ENCODE results near the gene BRD7. TPM values are rescaled to one million over a fixed set of nuclear protein-coding genes. Genes with fewer than 3 reads are reported as not detected.

Gene BRD7
- total RNA-seq, 4 donors from 2014 or later, result 41.4 to 56.0 (median 46.8) TPM

- 92 to 98% methylated on average over 10 to 11 of the region's 12 CpGs for WGBS, 2 donors
- H3K4me3 ChIP-seq (replicated peaks in 1 of 3), result no peak overlapping the region
- no peak overlapping the region for H3K27ac ChIP-seq
- H3K27me3 ChIP-seq, result no peaks in the 10 kb centered on the region
- DNase-seq, result no peak
- H3K36me3 ChIP-seq, result no peaks in the 10 kb centered on the region
- intact Hi-C loops (cut with DNase I), result no loop called here
- no peaks in the 10 kb centered on the region for H3K4me1 ChIP-seq
- TF ChIP-seq CTCF (IDR thresholded peaks at IDR 0.05) (no peak), POLR2A (IDR thresholded peaks at IDR 0.05) (no peak)
- H3K9me3 ChIP-seq, result no peaks in the 10 kb centered on the region
These were observed 76.2 kb downstream of the BRD7 start for GRCh38 chr16:50292566-50292948.

DNA sequence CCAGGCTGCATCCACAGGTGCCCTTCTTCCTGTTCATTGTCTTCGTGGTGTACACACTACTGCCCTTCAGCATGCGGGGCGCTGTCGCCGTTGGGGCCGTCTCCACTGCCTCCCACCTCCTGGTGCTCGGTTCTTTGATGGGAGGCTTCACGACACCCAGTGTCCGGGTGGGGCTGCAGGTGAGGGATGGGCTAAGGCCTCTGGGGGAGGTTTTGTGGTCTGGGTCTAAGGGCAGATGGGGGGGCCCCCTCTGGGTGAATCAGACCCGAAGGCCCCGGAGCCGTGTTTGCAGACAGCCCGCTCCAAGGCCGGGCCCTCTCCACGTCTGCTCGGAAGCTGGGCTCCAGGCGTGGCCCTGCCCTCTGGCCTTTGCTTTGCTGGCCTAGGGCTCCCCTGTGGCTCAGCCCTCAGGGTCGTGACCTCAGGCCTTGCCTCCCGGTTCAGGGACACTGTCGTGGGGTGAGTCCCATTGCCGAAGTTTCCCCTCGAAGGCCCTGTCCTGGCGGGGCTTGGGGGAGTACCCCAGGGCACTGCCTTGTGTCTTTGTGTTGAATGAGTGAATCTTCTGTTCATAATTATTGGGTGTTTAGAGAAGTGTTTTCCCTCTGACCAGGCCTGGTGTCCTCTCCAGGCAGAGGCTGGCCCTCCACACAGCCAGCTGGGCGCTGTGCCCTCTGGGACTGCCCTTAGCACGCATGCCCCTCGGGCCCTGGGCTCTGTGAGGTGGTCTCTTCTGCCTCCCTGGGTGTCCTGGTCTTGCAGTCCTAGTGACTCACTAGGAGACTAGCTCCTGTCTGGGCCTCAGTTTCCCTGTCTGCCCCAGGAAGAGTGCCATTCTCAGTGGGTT, 76.8 kb downstream of the BRD7 start:
- Histone ChIP-seq H3K4me3 (replicated peaks in 1 of 3) (no peak overlapping the region), H3K27ac (no peak overlapping the region), H3K27me3 (no peaks in the 10 kb centered on the region), H3K9me3 (no peaks in the 10 kb centered on the region), H3K36me3 (no peaks in the 10 kb centered on the region), H3K4me1 (no peaks in the 10 kb centered on the region)
- no peak for DNase-seq
- WGBS, 2 donors, result 87 to 92% methylated on average over 13 to 25 of the region's 26 CpGs
- intact Hi-C loops (cut with DNase I), result no loop called here
- TF ChIP-seq CTCF (IDR thresholded peaks at IDR 0.05) (no peak), POLR2A (IDR thresholded peaks at IDR 0.05) (no peak)

GRCh38 chr16:50290856-50291255, 77.9 kb downstream of the BRD7 start:
- Histone ChIP-seq H3K4me3 (replicated peaks in 1 of 3) (no peak overlapping the region), H3K4me1 (no peaks in the 10 kb centered on the region), H3K27ac (no peak overlapping the region), H3K9me3 (no peaks in the 10 kb centered on the region), H3K36me3 (no peaks in the 10 kb centered on the region), H3K27me3 (no peaks in the 10 kb centered on the region)
- no peak for TF ChIP-seq CTCF (IDR thresholded peaks at IDR 0.05)
- no peak for TF ChIP-seq POLR2A (IDR thresholded peaks at IDR 0.05)
- no peak for DNase-seq
- intact Hi-C loops (cut with DNase I), result no loop called here
- WGBS, 2 donors, result 80 to 95% methylated on average over 1 to 3 of the region's 6 CpGs

DNA sequence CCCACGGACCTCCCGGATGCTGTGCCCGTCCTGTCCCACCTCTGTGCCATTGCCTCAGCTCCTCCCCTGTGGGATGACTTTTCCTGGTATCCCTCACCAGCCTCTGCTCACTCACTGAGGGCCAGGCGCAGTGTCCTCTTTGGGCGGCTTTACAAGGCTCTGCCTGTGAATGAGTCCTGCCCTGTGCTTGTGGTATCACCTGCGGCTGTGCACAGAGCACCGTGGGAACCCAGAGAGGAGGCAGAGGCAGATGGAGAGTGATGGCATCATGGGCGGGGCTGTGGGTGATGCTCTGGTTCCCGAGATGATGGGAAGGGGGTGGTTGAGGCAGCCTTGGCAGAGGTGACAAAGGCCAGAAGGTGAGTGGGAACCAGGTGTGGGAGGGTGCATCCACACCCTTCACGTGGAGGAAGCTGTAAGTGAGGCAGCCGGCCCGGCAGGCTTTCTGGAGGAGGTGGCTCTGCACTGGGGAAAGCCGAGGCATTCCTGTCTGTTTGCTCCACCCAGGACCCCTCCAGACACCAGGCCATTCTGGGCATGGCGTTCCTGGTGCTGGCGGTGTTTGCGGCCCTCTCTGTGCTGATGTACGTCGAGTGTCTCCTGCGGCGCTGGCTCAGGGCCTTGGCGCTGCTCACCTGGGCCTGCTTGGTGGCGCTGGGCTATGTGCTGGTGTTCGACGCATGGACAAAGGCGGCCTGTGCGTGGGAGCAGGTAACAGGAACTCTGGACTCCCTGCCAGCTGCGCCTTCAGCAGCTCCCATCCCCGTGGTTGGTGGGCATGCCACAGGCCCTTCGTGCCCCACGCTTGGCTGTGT, 78.6 kb downstream of the BRD7 start:
- no peaks in the 10 kb centered on the region for H3K36me3 ChIP-seq
- WGBS, 2 donors, result 93 to 94% methylated on average over 26 to 30 of the region's 30 CpGs
- intact Hi-C loops (cut with DNase I), result no loop called here

More for the DNA sequence above, 78.6 kb downstream of the BRD7 start:
- no peak for DNase-seq
- H3K4me1 ChIP-seq, result no peaks in the 10 kb centered on the region
- H3K9me3 ChIP-seq, result no peaks in the 10 kb centered on the region
- no peak overlapping the region for H3K27ac ChIP-seq
- no peaks in the 10 kb centered on the region for H3K27me3 ChIP-seq
- TF ChIP-seq POLR2A (IDR thresholded peaks at IDR 0.05) (no peak), CTCF (IDR thresholded peaks at IDR 0.05) (no peak)
- no peak overlapping the region for H3K4me3 ChIP-seq (replicated peaks in 1 of 3)
